Measurements from ENCODE around the gene ARMC9.
"Not testable (repeated sequence)": the region's sequence is repeated elsewhere in the genome, so short reads cannot be mapped to it uniquely, and the experiment has no call there.

ARMC9 gene

DNA sequence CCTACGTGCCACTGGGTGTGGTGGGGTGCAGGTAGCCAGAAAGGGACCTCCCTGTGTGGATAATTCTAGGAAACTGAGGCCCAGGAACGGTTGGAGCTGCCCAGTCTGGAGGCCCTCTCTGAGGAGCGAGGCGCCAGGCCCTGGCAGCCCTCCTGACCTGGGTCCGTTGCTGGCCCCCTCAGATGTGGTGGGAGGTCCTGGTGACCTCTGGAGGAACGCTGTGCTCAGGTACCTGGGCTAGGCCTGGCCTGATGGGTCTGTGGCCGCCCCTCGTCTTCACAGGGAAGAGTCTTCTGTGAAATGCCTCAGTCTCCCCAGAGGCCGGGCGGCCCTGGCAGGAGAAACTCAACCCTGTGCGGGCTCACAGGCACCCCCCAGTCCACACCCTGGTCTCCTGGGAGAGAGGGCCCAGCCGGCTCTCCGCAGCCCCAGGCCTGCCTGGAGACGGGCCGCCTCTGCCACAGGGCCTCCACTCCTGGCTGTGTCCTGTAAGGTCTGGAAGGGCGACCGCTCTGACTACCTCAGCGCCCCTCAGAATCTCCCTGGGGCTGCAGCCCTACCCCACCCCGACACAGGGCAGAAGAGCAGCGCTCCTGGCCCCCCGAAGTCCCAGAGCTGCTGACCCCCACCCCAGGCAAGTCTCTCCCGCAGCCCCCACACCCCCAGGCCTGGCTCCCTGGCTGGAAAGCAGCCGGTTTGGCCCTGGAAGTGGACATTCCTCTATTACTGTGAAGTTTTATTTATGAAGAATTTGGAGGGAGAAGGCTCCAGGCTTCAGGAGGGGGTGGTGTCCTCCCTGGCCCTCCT is 200.8 kb downstream of the ARMC9 start:
- H3K9me3 Mint-ChIP-seq: no peaks in the 10 kb centered on the region
- no peak for DNase-seq (ENCODE audit: low spot score in 2 of 2)
- H3K27me3 Mint-ChIP-seq: peaks cover 39% of the 10 kb centered on the region
- peaks cover 5% of the 10 kb centered on the region for H3K36me3 Mint-ChIP-seq (ENCODE audit: insufficient read depth)
- peaks cover 19% of the 10 kb centered on the region for H3K4me1 Mint-ChIP-seq
- no peak for ATAC-seq (replicated peaks; ENCODE audit: extremely low read depth, poor library complexity, severe bottlenecking)
- H3K4me3 Mint-ChIP-seq: no peak overlapping the region
- H3K27ac Mint-ChIP-seq (ENCODE audit: low read depth): no peak overlapping the region

DNA sequence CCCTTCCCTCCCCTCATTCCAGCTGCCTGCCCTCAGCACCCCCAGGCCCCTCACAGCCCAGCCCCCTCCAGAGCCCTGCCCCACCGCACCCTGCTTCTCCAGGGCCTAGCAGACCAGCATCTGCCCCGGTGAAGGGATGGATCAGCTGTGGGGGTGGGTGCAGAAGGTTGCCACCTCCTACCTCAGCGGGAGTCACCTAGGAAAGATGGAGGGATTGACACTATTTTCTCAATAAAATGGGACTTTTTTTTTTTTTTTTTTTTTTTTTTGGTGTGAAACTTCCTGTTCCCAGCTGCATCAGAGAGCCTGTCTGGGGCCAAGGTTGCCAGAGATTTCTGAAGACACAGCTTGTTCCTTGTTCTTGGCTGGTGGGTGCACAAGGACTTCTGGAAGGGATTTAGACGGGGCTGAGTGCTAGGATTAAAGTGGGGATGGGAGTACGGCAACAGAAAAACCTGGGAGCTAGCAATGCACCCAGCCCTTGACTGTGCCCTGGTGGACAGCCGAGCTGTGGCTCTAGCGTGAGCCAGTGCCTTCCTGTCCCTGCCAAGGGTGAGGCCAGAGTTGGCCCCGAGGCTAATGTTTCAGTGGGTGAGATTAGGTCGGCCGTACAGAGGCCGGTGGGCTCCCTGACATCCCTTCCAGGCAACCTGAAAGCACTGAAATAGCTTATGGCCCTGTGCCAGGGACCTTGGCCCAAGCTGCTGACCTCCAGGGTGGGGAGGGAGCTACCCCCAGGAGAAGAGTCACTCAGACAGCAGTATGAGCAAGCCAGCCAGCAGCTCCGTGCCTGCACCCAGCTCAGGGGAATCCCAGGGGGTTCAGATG is 201.6 kb downstream of the ARMC9 start:
- Mint-ChIP-seq H3K4me1 (peaks cover 13% of the 10 kb centered on the region), H3K27ac (ENCODE audit: low read depth) (no peak overlapping the region), H3K27me3 (peaks cover 31% of the 10 kb centered on the region), H3K36me3 (ENCODE audit: insufficient read depth) (peaks cover 3% of the 10 kb centered on the region), H3K4me3 (no peak overlapping the region), H3K9me3 (no peaks in the 10 kb centered on the region)
- DNase-seq (ENCODE audit: low spot score in 2 of 2) (no peak), ATAC-seq (replicated peaks; ENCODE audit: extremely low read depth, poor library complexity, severe bottlenecking) (no peak)

DNA sequence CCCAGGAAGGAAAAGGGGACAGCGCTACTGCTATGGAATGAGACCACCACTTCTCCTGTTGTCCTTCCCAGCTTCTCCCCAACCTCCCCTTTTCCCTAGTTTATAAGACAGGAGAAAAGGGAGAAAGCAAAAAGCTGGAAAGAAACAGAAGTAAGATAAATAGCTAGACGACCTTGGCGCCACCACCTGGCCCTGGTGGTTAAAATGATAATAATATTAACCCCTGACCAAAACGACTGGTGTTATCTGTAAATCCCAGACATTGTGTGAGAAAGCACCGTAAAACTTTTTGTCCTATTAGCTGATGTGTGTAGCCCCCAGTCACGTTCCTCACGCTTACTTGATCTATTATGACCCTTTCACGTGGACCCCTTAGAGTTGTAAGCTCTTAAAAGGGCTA is 202.2 kb downstream of the ARMC9 start:
- H3K9me3 Mint-ChIP-seq; H3K4me3 Mint-ChIP-seq; H3K36me3 Mint-ChIP-seq (ENCODE audit: insufficient read depth); ATAC-seq (replicated peaks; ENCODE audit: extremely low read depth, poor library complexity, severe bottlenecking); DNase-seq (ENCODE audit: low spot score in 2 of 2); H3K27ac Mint-ChIP-seq (ENCODE audit: low read depth): not testable (repeated sequence)
- H3K27me3 Mint-ChIP-seq: peaks cover 29% of the 10 kb centered on the region
- H3K4me1 Mint-ChIP-seq: peaks cover 18% of the 10 kb centered on the region

DNA sequence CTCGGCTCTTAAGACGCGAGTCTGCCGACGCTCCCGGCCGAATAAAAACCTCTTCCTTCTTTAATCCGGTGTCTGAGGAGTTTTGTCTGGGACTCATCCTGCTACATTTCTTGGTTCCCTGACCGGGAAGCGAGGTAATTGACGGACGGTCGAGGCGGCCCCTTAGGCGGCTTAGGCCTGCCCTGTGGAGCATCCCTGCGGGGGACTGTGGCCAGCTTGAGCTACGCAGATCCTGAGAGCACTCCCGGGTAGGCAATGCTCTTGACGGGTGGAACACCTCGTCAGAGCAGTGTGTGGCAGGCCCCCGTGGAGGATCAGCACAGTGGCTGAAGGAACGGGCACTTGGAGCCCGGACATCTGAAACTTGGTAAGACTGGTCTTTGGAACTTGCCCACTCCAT is 202.7 kb downstream of the ARMC9 start:
- H3K9me3 Mint-ChIP-seq; H3K27ac Mint-ChIP-seq (ENCODE audit: low read depth); DNase-seq (ENCODE audit: low spot score in 2 of 2); H3K36me3 Mint-ChIP-seq (ENCODE audit: insufficient read depth); H3K4me3 Mint-ChIP-seq; ATAC-seq (replicated peaks; ENCODE audit: extremely low read depth, poor library complexity, severe bottlenecking): not testable (repeated sequence)
- peaks cover 22% of the 10 kb centered on the region for H3K4me1 Mint-ChIP-seq
- H3K27me3 Mint-ChIP-seq: peaks cover 28% of the 10 kb centered on the region

DNA sequence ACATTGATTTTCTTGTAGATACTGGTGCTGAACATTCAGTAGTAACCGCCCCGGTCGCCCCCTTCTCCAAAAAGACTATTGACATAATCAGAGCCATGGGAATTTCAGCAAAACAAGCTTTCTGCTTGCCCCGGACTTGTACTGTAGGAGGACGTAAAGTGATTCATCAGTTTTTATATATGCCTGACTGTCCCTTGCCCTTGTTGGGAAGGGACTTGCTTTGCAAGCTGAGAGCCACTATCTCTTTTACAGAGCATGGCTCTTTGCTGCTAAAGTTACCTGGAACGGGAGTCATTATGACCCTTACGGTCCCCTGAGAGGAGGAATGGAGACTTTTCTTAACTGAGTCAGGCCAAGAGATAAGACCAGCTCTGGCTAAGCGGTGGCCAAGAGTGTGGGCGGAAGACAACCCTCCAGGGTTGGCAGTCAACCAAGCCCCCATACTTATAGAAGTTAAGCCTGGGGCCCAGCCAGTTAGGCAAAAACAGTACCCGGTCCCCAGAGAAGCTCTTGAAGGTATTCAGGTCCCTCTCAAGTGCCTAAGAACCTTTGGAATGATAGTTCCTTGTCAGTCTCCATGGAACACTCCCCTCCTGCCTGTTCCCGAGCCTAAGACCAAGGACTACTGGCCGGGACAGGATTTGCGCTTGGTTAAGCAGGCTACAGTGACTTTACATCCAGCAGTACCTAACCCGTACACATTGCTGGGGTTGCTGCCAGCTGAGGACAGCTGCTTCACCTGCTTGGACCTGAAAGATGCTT is 205.2 kb downstream of the ARMC9 start:
- ATAC-seq (replicated peaks; ENCODE audit: extremely low read depth, poor library complexity, severe bottlenecking); H3K27ac Mint-ChIP-seq (ENCODE audit: low read depth); H3K9me3 Mint-ChIP-seq; DNase-seq (ENCODE audit: low spot score in 2 of 2); H3K4me3 Mint-ChIP-seq; H3K36me3 Mint-ChIP-seq (ENCODE audit: insufficient read depth): not testable (repeated sequence)
- H3K27me3 Mint-ChIP-seq: peaks cover 12% of the 10 kb centered on the region
- peaks cover 13% of the 10 kb centered on the region for H3K4me1 Mint-ChIP-seq

DNA sequence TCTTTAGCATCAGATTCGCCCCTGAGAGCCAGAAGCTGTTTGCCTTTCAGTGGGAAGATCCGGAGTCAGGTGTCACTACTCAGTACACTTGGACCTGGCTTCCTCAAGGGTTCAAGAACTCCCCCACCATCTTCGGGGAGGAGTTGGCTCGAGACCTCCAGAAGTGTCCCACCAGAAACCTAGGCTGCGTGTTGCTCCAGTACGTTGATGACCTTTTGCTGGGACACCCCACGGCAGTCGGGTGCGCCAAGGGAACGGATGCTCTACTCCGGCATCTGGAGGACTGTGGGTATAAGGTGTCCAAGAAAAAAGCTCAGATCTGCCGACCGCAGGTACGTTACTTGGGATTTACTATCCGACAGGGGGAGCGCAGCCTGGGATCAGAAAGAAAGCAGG is 205.8 kb downstream of the ARMC9 start:
- Mint-ChIP-seq H3K27me3 (peaks cover 12% of the 10 kb centered on the region), H3K4me1 (peaks cover 13% of the 10 kb centered on the region)
- not testable (repeated sequence) for DNase-seq (ENCODE audit: low spot score in 2 of 2); H3K36me3 Mint-ChIP-seq (ENCODE audit: insufficient read depth); H3K4me3 Mint-ChIP-seq; H3K9me3 Mint-ChIP-seq; H3K27ac Mint-ChIP-seq (ENCODE audit: low read depth); ATAC-seq (replicated peaks; ENCODE audit: extremely low read depth, poor library complexity, severe bottlenecking)

DNA sequence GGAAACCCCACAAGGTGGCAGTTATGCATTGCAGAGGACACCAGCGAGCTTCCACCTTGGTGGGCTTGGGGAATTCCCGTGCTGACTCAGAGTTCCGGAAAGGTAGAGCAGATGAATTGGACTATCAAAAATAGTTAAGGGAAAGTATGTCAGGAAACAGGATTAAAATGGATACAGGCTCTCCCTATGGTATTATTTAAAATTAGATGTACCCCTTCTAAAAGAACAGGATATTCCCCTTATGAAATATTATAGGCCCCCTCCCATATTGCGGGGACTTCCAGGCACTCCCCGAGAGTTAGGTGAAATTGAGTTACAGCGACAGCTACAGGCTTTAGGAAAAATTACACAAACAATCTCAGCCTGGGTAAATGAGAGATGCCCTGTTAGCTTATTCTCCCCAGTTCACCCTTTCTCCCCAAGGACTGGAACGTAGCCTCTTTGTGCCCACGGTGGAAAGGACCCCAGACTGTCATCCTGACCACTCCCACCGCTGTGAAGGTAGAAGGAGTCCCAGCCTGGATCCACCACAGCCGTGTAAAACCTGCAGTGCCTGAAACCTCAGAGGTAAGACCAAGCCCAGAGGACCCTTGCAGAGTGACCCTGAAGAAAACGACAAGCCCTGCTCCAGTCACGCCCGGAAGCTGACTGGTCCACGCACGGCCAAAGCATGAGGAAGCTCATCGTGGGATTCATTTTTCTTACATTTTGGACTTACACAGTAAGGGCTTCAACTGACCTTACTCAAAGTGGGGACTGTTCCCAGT is 207.4 kb downstream of the ARMC9 start:
- ATAC-seq (replicated peaks; ENCODE audit: extremely low read depth, poor library complexity, severe bottlenecking); H3K9me3 Mint-ChIP-seq; H3K4me3 Mint-ChIP-seq; H3K36me3 Mint-ChIP-seq (ENCODE audit: insufficient read depth); DNase-seq (ENCODE audit: low spot score in 2 of 2); H3K27ac Mint-ChIP-seq (ENCODE audit: low read depth): not testable (repeated sequence)
- H3K4me1 Mint-ChIP-seq: peaks cover 13% of the 10 kb centered on the region
- peaks cover 22% of the 10 kb centered on the region for H3K27me3 Mint-ChIP-seq

DNA sequence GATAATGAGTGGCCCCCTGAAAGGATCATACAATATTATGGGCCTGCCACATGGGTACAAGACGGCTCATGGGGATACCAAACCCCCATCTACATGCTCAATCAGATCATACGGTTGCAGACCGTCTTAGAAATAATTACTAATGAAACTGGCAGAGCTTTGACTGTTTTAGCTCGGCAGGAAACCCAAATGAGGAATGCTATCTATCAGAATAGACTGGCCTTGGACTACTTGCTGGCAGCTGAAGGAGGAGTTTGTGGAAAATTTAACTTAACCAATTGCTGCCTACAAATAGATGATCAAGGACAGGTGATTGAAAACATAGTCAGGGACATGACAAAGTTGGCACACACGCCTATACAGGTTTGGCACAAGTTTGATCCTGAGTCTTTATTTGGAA is 209.3 kb downstream of the ARMC9 start:
- H3K4me3 Mint-ChIP-seq; H3K36me3 Mint-ChIP-seq (ENCODE audit: insufficient read depth); H3K9me3 Mint-ChIP-seq; H3K27ac Mint-ChIP-seq (ENCODE audit: low read depth); DNase-seq (ENCODE audit: low spot score in 2 of 2); ATAC-seq (replicated peaks; ENCODE audit: extremely low read depth, poor library complexity, severe bottlenecking): not testable (repeated sequence)
- Mint-ChIP-seq H3K27me3 (peaks cover 31% of the 10 kb centered on the region), H3K4me1 (peaks cover 13% of the 10 kb centered on the region)

DNA sequence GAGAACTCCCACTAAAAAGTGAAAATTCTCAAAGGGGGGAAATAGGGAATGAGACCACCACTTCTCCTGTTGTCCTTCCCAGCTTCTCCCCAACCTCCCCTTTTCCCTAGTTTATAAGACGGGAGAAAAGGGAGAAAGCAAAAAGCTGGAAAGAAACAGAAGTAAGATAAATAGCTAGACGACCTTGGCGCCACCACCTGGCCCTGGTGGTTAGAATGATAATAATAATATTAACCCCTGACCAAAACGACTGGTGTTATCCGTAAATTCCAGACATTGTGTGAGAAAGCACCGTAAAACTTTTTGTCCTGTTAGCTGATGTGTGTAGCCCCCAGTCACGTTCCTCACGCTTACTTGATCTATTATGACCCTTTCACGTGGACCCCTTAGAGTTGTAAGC is 209.9 kb downstream of the ARMC9 start:
- not testable (repeated sequence) for H3K4me3 Mint-ChIP-seq; H3K27ac Mint-ChIP-seq (ENCODE audit: low read depth); H3K36me3 Mint-ChIP-seq (ENCODE audit: insufficient read depth); DNase-seq (ENCODE audit: low spot score in 2 of 2); ATAC-seq (replicated peaks; ENCODE audit: extremely low read depth, poor library complexity, severe bottlenecking); H3K9me3 Mint-ChIP-seq
- Mint-ChIP-seq H3K4me1 (peaks cover 13% of the 10 kb centered on the region), H3K27me3 (peaks cover 32% of the 10 kb centered on the region)

DNA sequence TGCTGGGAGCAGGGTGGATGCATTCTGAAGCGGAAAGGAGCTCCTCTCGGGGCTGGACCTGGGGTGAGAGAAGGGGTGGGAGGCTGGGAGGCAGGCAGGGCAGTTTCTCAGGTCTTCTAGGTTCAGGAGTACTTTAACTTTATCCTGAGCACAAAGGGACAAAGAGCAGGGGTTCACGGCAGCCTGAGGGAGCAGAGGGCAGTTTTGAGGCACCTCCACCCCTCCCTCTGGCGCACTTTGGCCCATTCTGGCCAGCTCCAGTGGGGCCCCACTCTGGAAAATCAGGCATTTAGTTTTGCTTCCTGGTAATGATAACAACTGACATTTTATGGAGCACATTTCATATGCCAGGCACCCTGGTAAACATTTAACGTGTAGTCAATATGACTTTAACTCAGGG is 211.3 kb downstream of the ARMC9 start:
- no peak for ATAC-seq (replicated peaks; ENCODE audit: extremely low read depth, poor library complexity, severe bottlenecking)
- peaks cover 13% of the 10 kb centered on the region for H3K4me1 Mint-ChIP-seq
- DNase-seq (ENCODE audit: low spot score in 2 of 2): no peak
- no peak overlapping the region for H3K4me3 Mint-ChIP-seq
- no peak overlapping the region for H3K27ac Mint-ChIP-seq (ENCODE audit: low read depth)
- H3K27me3 Mint-ChIP-seq: peaks cover 43% of the 10 kb centered on the region
- H3K36me3 Mint-ChIP-seq (ENCODE audit: insufficient read depth): no peaks in the 10 kb centered on the region
- H3K9me3 Mint-ChIP-seq: no peaks in the 10 kb centered on the region

DNA sequence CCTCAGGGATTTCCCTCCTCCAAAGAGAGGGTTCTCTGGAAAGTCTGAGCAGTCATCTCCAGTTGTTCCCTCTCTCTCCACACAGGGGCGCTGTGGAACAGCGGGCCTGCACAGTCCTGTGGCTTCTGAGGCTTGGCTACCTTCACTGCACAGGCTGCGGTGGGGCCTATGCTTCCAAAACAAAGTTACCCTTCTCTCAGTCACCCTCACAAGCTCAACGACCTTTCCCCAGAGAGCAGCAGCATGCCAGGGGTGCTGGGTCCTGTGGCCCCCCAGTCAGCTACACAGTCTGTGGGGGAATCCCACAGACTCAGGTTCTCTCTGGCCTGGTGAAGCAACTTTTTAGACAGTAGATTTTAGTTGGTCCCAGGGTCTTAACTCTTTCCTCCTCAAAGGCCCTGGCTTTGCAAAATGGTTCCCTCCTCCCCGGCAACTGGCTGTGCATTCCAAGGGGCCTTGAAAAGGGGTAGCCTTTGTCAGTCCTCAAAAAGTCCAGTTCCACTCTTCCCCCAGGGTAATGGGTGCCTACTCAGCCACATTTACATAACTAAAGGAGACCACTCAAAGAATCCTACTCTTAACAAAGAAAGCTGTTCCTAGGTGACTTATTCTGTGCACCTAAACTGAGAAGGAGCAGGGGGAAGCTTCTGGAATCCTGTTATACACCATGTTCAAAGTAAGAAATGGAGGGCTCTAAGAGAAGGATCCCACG is 212.0 kb downstream of the ARMC9 start:
- Mint-ChIP-seq H3K9me3 (no peaks in the 10 kb centered on the region), H3K27me3 (peaks cover 50% of the 10 kb centered on the region), H3K4me3 (no peak overlapping the region), H3K27ac (ENCODE audit: low read depth) (no peak overlapping the region), H3K4me1 (peaks cover 7% of the 10 kb centered on the region), H3K36me3 (ENCODE audit: insufficient read depth) (no peaks in the 10 kb centered on the region)
- ATAC-seq (replicated peaks; ENCODE audit: extremely low read depth, poor library complexity, severe bottlenecking) (no peak), DNase-seq (ENCODE audit: low spot score in 2 of 2) (no peak)
